ENCODE results near the gene WWOX. TPM values are rescaled to one million over a fixed set of nuclear protein-coding genes. Genes with fewer than 3 reads are reported as not detected.

WWOX gene
- total RNA-seq, 1 experiment from 2014 or later = 35.6 TPM

DNA sequence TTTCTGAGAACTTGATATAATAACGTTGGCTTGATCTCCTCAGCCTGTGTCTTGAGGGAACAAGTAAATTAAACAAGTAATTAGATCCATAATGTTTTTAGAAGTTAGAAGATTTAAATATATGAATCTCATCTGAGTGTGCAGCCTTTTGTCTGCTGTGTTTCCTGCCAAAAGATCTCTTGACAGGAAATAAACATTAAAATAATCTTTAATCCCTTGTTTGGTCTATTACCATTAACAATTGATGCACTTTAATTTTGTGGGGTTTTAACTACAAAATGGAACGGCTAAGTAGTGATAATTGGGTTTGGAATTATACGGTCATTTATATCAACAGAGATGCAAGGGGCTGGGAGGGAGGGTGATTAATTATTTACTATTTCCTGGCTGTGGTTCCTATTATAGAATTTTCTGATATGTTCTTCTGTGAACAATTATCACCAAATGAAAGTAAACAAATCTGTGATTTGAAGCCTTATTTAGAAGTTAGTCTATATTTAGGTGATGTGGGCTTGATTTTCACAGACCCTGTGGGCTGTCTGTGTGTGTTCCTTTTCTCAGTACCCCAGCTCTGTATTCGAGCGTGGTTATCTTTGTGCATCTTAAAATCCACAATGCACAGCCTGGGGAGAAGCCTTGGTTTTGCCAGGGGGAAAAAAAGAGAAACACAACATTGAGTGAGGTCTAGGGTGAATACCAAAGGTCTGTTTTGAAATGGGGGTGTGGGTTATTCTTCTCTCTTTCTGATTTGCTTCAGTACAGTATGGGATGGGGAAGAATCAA, 556.1 kb downstream of the WWOX start:
- Histone ChIP-seq H3K4me3 (no peak overlapping the region), H3K27ac (no peak overlapping the region), H3K4me1 (replicated peaks; ENCODE audit: insufficient read depth) (no peaks in the 10 kb centered on the region), H3K36me3 (ENCODE audit: low read depth) (no peaks in the 10 kb centered on the region), H4K20me1 (ENCODE audit: insufficient read depth) (no peaks in the 10 kb centered on the region), H2AFZ (no peak overlapping the region), H3K4me2 (no peak overlapping the region), H3K79me2 (ENCODE audit: low read depth) (no peaks in the 10 kb centered on the region), H3K9me2 (ENCODE audit: insufficient read depth) (no peaks in the 10 kb centered on the region), H3K9me3 (ENCODE audit: insufficient read depth, low read depth) (no peaks in the 10 kb centered on the region), H3K27me3 (ENCODE audit: insufficient read depth, low read depth) (no peaks in the 10 kb centered on the region), H3F3A (ENCODE audit: insufficient read depth, low read depth) (no peaks in the 10 kb centered on the region)
- POLR2A ChIA-PET (ENCODE audit: unreplicated experiment) = no interaction called here
- no peak for DNase-seq
- CTCF ChIA-PET = no interaction called here
- TF ChIP-seq CTCF (conservative IDR thresholded peaks at IDR 0.05) = no peak
- TF ChIP-seq EZH2 (IDR thresholded peaks at IDR 0.05; ENCODE audit: low read depth) = no peak
- BruUV-seq (replicated peaks) = no TSS peak
- intact Hi-C loops (cut with micrococcal nuclease; ENCODE audit: unreplicated experiment) = no loop called here

DNA sequence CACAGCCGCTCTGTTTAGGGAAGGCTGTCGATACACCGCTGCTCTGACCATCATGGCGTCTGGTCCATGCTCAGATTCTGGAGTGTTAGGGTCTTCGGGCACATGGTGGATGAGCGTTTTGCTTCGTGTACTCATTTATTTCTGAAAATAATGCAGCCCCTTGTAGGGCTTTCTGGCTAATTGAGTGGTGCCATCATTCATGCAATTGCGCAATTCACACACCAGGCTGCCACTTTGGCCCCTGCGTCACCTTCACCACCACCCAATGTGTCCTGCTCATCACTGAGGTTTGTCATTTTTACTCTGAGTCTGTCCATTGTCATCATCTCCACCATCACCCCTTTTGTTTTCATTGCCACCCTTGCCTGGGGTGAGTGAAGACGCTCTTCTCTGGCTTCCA, 557.4 kb downstream of the WWOX start:
- H3K4me1 ChIP-seq (replicated peaks; ENCODE audit: insufficient read depth) = no peaks in the 10 kb centered on the region
- no peak overlapping the region for H3K4me2 ChIP-seq
- H3K36me3 ChIP-seq (ENCODE audit: low read depth) = no peaks in the 10 kb centered on the region
- no peaks in the 10 kb centered on the region for H3K9me2 ChIP-seq (ENCODE audit: insufficient read depth)
- ChIA-PET POLR2A (ENCODE audit: unreplicated experiment) (no interaction called here), CTCF (no interaction called here)
- intact Hi-C loops (cut with micrococcal nuclease; ENCODE audit: unreplicated experiment) = no loop called here
- H2AFZ ChIP-seq = no peak overlapping the region
- H3F3A ChIP-seq (ENCODE audit: insufficient read depth, low read depth) = no peaks in the 10 kb centered on the region
- H3K79me2 ChIP-seq (ENCODE audit: low read depth) = no peaks in the 10 kb centered on the region
- no TSS peak for BruUV-seq (replicated peaks)
- DNase-seq = no peak
- H3K4me3 ChIP-seq = no peak overlapping the region
- H4K20me1 ChIP-seq (ENCODE audit: insufficient read depth) = no peaks in the 10 kb centered on the region
- no peak overlapping the region for H3K27ac ChIP-seq
- H3K27me3 ChIP-seq (ENCODE audit: insufficient read depth, low read depth) = no peaks in the 10 kb centered on the region
- no peaks in the 10 kb centered on the region for H3K9me3 ChIP-seq (ENCODE audit: insufficient read depth, low read depth)
- TF ChIP-seq CTCF (conservative IDR thresholded peaks at IDR 0.05) (no peak), EZH2 (IDR thresholded peaks at IDR 0.05; ENCODE audit: low read depth) (no peak)

GRCh38 chr16:78659216-78659615, 559.8 kb downstream of the WWOX start:
- Histone ChIP-seq H3F3A (ENCODE audit: insufficient read depth, low read depth) (no peaks in the 10 kb centered on the region), H3K27ac (no peak overlapping the region), H2AFZ (no peak overlapping the region), H3K4me3 (no peak overlapping the region), H3K36me3 (ENCODE audit: low read depth) (no peaks in the 10 kb centered on the region), H3K9me2 (ENCODE audit: insufficient read depth) (no peaks in the 10 kb centered on the region), H4K20me1 (ENCODE audit: insufficient read depth) (no peaks in the 10 kb centered on the region), H3K79me2 (ENCODE audit: low read depth) (no peaks in the 10 kb centered on the region), H3K9me3 (ENCODE audit: insufficient read depth, low read depth) (no peaks in the 10 kb centered on the region), H3K4me1 (replicated peaks; ENCODE audit: insufficient read depth) (no peaks in the 10 kb centered on the region), H3K27me3 (ENCODE audit: insufficient read depth, low read depth) (no peaks in the 10 kb centered on the region), H3K4me2 (no peak overlapping the region)
- CTCF ChIA-PET = no interaction called here
- POLR2A ChIA-PET (ENCODE audit: unreplicated experiment) = no interaction called here
- DNase-seq = no peak
- intact Hi-C loops (cut with micrococcal nuclease; ENCODE audit: unreplicated experiment) = no loop called here
- BruUV-seq (replicated peaks) = no TSS peak
- TF ChIP-seq CTCF (conservative IDR thresholded peaks at IDR 0.05) = no peak
- TF ChIP-seq EZH2 (IDR thresholded peaks at IDR 0.05; ENCODE audit: low read depth) = no peak

Measured in PC-9 (cell line).